SKM-1 (cell line): ENCODE data around the gene ACTN2.
A peak's percentile ranks its signal among the peaks of the same experiment; 100 is the strongest.

ENCODE experiments used
- DNase-seq: peaks from one replicate; lab custom pipeline; 2025; ENCODE audit not compliant: unreplicated experiment; lab: John Stamatoyannopoulos, UW

The ACTN2 gene

DNA sequence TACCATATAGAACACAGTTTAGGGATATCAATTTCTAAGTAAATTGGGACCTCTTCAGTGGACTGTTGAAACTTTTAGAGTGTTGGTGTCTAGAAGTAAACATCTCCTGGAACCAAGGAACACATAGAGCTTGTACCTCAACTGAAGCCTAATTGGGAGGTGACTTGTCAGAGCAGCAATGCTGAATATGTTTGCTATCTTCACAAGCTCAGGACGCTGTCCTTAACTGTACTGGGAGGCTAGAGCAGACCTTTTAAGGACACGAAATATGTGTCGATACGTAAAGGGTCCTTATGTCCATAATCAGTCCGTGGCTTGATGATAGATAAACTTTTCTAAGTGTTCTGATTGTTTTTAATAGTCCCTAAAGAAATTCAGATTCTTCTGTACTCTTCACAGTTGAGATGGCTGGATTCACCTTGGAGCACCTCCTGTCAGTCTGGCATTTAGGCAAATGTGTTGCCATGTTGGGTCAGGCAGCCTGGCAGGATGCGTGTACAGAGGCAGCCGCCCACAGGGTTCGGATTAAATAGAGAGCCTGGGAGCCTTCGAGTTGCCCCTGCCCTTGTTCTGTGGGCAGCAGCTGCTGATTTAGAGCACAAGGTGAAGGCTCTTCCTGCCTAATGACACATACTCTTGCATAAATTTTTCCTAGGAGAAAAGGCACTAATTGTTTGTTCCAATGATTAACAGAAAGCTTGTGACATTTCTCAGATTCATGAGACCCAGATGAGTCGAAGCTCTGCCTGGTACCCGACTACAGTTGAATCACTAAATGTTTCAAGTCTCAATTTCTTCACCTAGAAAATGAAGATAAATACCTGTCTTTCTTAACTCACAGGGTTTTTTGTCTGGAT lies 3.6 kb downstream of the ACTN2 start:
- no peak for DNase-seq

GRCh38 chr1:236691348-236691747 lies 5.0 kb downstream of the ACTN2 start:
- DNase-seq = no peak

DNA sequence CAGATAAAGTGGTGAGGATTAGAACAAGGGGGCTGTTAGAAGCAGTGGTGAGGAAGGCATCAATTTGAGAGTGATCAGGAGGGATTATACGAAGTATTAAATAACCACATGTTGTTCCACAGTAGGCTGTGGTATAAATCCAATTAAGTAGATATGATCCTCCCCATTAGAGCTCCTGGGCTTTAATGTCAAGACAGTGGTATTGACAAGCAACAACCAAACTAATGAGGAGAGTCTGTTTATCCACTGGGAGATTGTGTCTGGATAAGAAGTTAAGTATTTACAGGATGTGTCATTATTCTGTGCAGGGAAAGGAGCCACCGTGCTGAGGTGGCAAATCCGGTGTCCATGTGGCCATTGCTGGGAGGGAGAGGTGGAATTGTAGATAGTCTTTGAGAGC lies 5.8 kb downstream of the ACTN2 start:
- DNase-seq = no peak

GRCh38 chr1:236692742-236693141 lies 6.4 kb downstream of the ACTN2 start:
- DNase-seq = no peak

DNA sequence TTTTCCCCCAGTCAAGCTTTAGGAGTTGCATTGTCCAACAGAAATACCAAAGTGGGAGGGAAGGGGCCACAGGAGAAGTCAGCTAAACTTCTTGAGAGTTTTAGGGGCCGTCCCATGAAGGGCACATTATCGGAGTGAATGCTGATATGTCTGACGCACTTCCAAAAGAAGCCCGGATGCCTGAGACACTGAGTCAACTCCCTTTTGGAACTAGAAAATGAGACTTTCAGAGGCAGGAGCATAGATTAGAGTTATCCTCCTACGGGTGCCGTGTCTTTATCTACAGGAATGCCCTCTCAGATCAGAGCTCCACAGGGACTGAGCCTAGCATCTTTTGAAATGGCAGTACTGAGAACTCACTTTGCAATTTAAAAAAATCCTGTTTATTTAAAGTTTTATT lies 13.1 kb downstream of the ACTN2 start:
- DNase-seq = no peak

DNA sequence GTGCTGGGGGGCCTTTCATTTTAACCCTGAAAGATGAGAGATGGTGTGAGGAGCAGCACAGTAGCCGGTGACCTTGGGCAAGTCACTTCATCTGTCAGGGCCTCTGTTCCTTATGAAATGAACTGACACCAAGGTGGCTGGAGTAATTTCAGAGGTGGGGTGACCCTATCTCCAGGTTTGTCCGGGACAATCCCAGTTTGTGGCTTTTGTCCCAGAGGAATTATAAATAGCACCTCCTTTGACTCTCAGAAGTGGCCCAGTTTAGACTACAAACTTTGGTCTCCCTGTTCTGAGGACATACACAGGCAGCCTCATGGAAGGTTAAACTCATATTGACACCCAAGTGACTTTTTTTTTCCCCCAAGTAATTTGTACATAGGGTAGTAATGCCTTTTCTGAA lies 14.6 kb downstream of the ACTN2 start:
- DNase-seq = no peak

DNA sequence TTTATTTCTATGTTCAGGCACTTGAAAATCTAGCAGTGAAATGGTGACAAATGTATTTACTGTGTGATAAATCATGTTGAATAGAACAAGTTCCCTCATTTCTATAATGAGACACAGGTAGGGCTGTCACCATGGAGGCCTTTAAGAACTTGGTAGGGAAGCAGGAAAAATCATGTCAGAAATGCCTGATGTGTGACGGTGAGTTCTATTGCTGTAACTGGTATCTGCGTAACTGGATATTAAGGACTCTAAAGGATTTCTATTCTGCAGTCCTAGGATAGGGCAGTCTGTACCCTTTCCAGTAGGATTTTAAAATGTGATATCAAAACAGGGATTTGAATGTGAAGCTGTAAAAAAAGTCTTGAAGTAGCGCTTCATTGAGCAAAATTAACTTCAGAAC lies 15.5 kb downstream of the ACTN2 start:
- DNase-seq = no peak

DNA sequence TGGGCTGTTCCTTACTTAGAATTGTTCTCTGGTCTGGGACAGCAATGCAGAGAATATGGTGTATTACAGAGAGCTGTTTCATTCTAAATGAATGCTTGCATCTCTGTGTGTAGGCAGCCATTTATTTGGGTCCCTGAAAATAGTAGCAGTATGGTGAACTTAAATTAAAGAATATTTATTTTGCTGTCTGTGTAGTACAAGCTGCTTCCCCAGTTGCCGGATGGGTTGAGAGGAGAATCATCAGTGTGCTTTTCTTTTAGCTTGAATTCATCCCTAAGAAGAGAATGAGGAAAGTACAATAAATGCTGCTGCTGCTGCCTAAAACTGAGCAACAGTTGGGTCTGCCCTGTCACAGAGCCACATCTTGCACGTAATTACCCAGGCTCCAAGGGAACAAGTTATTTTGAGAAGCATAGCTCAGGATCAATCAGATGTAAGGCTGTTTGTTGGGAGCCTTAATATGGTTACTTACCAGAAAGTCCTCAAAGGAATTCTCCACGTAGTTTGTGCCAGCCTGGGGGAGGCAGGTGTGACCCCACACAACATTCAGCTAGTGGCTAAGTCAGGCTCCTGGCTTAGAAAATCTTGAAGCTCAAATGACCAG lies 16.6 kb downstream of the ACTN2 start:
- no peak for DNase-seq

- DNase-seq = no peak
These were observed 19.5 kb downstream of the ACTN2 start for GRCh38 chr1:236705771-236706170.

DNA sequence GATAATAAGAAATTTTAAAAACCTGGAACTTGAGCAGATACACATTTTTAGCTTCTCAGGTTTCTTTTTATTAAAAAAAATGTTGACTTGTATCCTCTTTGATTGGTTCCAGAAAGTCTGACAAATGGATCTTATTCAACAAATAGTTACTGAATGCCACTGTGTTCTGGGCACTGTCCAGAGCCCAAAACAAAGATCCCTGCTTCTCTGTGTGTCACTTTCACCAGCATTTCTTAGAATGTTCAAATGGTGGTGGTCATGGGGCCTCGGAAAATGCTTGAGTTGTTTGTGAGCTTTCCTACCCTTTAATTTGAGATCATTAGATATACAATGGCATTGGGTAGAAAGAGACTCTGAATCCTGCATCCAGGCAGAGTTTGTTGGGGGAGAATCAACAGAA lies 19.9 kb downstream of the ACTN2 start:
- no peak for DNase-seq

DNA sequence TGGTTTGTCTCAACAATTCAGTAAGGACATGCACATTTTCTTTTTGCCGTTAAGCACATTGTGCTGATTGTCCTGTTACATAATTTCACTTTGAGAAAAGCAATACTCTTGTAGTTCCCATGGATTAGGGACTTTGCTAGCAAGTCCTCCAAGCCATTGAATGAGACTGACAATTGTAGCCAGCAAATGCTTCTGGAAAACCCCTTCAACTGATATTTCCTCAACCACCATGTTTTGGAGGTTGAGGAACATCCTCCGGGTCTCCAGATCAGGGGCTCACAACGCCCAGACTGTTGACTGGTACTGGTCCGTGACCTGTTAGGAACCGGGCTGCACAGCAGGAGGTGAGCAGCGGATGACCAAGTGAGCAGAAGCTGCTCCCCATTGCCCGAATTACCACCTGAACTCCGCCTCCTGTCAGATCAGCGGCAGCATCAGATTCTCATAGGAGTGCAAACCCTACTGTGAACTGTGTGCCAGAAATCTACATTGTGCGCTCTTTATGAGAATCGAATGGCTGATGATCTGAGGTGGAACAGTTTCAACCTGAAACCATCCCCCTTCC lies 24.1 kb downstream of the ACTN2 start:
- no peak for DNase-seq

GRCh38 chr1:236716160-236716559 lies 29.9 kb downstream of the ACTN2 start:
- no peak for DNase-seq

- no peak for DNase-seq
These were observed 31.5 kb downstream of the ACTN2 start for GRCh38 chr1:236717811-236718210.

DNA sequence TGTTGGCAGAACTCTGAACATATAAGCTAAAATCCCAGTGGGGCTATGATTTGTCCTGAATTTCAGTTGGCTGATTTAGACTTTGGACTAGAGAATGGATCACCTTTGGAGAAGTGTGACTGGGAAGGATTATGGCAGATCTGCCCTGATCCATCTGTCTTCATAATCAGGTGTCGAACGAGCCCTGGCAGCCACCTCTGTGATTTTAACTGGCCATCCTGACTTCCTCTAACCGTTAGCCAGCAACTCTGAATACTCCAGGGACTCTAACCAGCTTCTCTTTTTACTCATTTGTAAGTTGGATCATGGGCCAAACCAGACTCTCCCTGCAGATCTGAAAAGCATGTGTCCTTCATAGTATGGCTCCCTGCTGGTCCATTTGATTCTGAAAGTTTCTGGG lies 32.0 kb downstream of the ACTN2 start:
- no peak for DNase-seq

DNA sequence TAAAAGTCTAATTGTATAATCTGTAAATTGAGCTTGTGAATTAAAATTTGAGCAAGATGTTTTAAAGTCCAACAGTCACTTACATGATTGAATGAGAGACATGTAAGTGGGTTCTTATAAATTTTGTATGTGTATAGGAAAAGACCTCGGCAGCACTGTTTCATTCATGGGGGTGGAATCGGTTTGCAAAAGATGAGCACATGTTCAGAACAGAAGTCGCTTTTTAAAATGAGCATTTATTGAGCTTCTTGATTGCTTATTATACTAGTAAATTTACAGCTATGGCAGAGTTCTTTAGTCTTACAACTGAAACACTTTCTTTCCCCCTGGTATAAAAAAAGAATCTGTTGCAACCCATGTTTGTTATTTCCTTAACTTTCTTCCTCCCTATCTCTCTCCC lies 33.9 kb downstream of the ACTN2 start:
- DNase-seq = no peak

- DNase-seq = no peak
These were observed 34.3 kb downstream of the ACTN2 start for GRCh38 chr1:236720611-236721010.

DNA sequence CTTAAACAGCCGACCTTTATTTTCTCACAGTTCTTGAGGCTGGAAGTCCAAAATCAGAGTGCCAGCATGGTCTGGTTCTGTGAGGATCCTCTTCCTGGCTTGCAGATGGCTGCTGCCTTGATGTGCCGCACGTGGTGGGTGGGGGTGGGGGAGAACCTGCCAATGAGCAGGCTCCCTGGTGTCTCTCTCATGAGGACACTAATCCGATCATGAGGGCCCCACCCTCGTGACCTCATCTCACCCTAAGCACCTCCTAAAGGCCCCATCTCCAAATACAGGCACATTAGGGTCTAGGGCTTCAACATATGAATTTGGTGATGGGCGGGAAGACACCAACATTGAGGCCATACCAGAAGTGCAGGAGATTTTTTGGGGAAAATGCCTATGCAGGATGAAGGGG lies 37.8 kb downstream of the ACTN2 start:
- no peak for DNase-seq

- DNase-seq = no peak
These were observed 38.2 kb downstream of the ACTN2 start for GRCh38 chr1:236724506-236724905.

DNA sequence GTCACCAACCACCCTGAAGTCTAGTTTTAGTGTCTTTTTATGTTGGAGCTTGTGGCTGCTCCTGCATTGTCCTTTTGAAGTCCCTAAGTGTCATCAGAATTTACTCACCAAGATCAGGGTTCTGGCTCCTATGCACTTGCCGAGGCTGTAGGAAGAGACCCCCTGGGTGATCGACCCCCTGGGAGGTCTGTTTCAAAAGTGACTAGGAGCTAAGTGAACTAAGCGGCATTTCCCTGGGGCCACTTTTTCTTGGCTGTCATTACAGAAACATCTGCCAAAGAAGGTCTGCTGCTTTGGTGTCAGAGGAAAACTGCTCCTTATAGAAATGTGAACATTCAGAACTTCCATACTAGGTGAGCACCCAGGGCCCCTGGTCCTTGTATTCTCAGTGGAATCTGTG lies 39.4 kb downstream of the ACTN2 start:
- DNase-seq = no peak

GRCh38 chr1:236727521-236727920 lies 41.2 kb downstream of the ACTN2 start:
- peak; percentile 7 for DNase-seq

- DNase-seq = no peak
These were observed 42.5 kb downstream of the ACTN2 start for GRCh38 chr1:236728752-236729151.

- no peak for DNase-seq
These were observed 47.4 kb downstream of the ACTN2 start for GRCh38 chr1:236733653-236734052.
